Gastrocnemius medialis (tissue), 4 donors: Measurements from ENCODE around the gene TOR2A. TPM values are rescaled to one million over a fixed set of nuclear protein-coding genes. Genes with fewer than 3 reads are reported as not detected.

ENCODE experiments used
- ATAC-seq, 2 donors: fragments of 150-250 bp; one replicate each; pipeline ENCODE4 v1.9.1; 2016
- DNase-seq, 2 donors: peaks; one replicate each; pipeline ENCODE4 v3.0.0-alpha.2; 2019
- H3K27ac ChIP-seq, 4 donors: fragments of 200-600 bp; sonication (generic); 1 replicate in 1 of 4; 2 replicates in 3 of 4; pipeline ENCODE4 v1.5.1; 2016 to 2018; ENCODE audit warnings: mild to moderate bottlenecking in 2 of 4, moderate library complexity in 1 of 4
- H3K27me3 ChIP-seq, 3 donors: fragments of 200-600 bp; sonication (generic) in 2 of 3; 1 replicate in 1 of 3; 2 replicates in 2 of 3; pipeline versions ENCODE4 v1.5.1 to v1.6.0; 2016 to 2019; ENCODE audit warnings: mild to moderate bottlenecking in 1 of 3, moderate library complexity in 1 of 3
- H3K36me3 ChIP-seq, 2 donors: fragments of 200-600 bp; sonication (generic) in 1 of 2; one replicate each; pipeline ENCODE4 v1.5.1; 2017 to 2018
- H3K4me1 ChIP-seq, 2 donors: fragments of 200-600 bp; sonication (generic) in 1 of 2; one replicate each; pipeline ENCODE4 v1.5.1; 2016 to 2017; ENCODE audit warnings: mild to moderate bottlenecking in 2 of 2
- H3K4me3 ChIP-seq, 4 donors: fragments of 200-600 bp; sonication (generic) in 3 of 4; 1 replicate in 1 of 4; 2 replicates in 3 of 4; pipeline ENCODE4 v1.5.1; 2016 to 2019; ENCODE audit warnings: mild to moderate bottlenecking in 2 of 4
- H3K9me3 ChIP-seq, 3 donors: fragments of 200-600 bp; sonication (generic) in 2 of 3; 1 replicate in 1 of 3; 2 replicates in 2 of 3; pipeline ENCODE4 v1.5.1; 2016 to 2019
- CTCF ChIP-seq, 5 experiments: fragments of 450-650 bp in 3 of 5; fragments of 200-600 bp in 2 of 5; sonication (generic) in 2 of 5; IDR thresholded peaks in 4 of 5; conservative IDR thresholded peaks in 1 of 5; 1 replicate in 4 of 5; 2 replicates in 1 of 5; pipeline ENCODE4 v1.5.1; 2016 to 2019; ENCODE audit warnings: antibody characterized with exemption in 5 of 5, mild to moderate bottlenecking in 3 of 5, moderate library complexity in 3 of 5
- POLR2A ChIP-seq, 2 donors: fragments of 450-650 bp; IDR thresholded peaks; one replicate each; pipeline ENCODE4 v1.6.1; 2017; ENCODE audit warnings: antibody characterized with exemption in 2 of 2, mild to moderate bottlenecking in 2 of 2, moderate library complexity in 2 of 2
- in situ Hi-C, 4 donors: fragments of 200-750 bp; cut with MboI; loops; one replicate each; pipeline versions ENCODE4 v1.15.0 to v1.8.0; 2017; ENCODE audit warnings: low sequenced_read_pairs in 4 of 4
- intact Hi-C: fragments of 100-400 bp; cut with DNase I; formaldehyde crosslinking; loops from one replicate; pipeline ENCODE4 v1.15.1; 2023; ENCODE audit warnings: low total_unique reads
- total RNA-seq, 4 donors: library from RNA; depleted of rRNA; stranded (reverse); fragments of >200 nt; gene quantifications; one replicate each; pipeline versions ENCODE4 v1.1.0 to v1.2.3, GENCODE V29; 2016

The TOR2A gene
- total RNA-seq, 4 donors from 2014 or later, result 3.2 to 10.6 (median 9.6) TPM

GRCh38 chr9:127711226-127711701 is 23.8 kb downstream of the TOR2A start:
- H3K4me3 ChIP-seq, result no peak overlapping the region
- peaks cover 11% of the 10 kb centered on the region in 2 donors for H3K4me1 ChIP-seq
- H3K27ac ChIP-seq, result no peak overlapping the region
- intact Hi-C loops (loop anchor here (5.0 kb wide), 1 partner anchor 99 kb away; the partner anchor contains the start of gene STXBP1), in situ Hi-C loops (no loop called here)
- TF ChIP-seq CTCF (IDR thresholded peaks at IDR 0.05 in 4 of 5, conservative IDR thresholded peaks at IDR 0.05 in 1 of 5), result no peak
- TF ChIP-seq POLR2A (IDR thresholded peaks at IDR 0.05), result no peak
- ATAC-seq (no peak), DNase-seq (no peak)
- H3K36me3 ChIP-seq, result no peaks in the 10 kb centered on the region
- no peaks in the 10 kb centered on the region for H3K9me3 ChIP-seq
- H3K27me3 ChIP-seq, result no peaks in the 10 kb centered on the region

GRCh38 chr9:127710204-127710783 is 24.8 kb downstream of the TOR2A start:
- Histone ChIP-seq H3K27ac (no peak overlapping the region), H3K36me3 (no peaks in the 10 kb centered on the region), H3K4me3 (no peak overlapping the region), H3K9me3 (no peaks in the 10 kb centered on the region), H3K27me3 (no peaks in the 10 kb centered on the region), H3K4me1 (peaks cover 8 to 9% of the 10 kb centered on the region in 2 donors)
- in situ Hi-C loops, result no loop called here
- DNase-seq (no peak), ATAC-seq (no peak)
- intact Hi-C loops, result loop anchor here (5.0 kb wide), 1 partner anchor 98 kb away; the partner anchor contains the start of gene STXBP1
- TF ChIP-seq CTCF (IDR thresholded peaks at IDR 0.05 in 4 of 5, conservative IDR thresholded peaks at IDR 0.05 in 1 of 5), result no peak
- no peak for TF ChIP-seq POLR2A (IDR thresholded peaks at IDR 0.05)

- ATAC-seq (no peak), DNase-seq (no peak)
- Histone ChIP-seq H3K36me3 (no peaks in the 10 kb centered on the region), H3K27me3 (no peaks in the 10 kb centered on the region), H3K27ac (no peak overlapping the region), H3K4me3 (no peak overlapping the region), H3K4me1 (peaks cover 0 to 3% of the 10 kb centered on the region in 2 donors), H3K9me3 (no peaks in the 10 kb centered on the region)
- intact Hi-C loops, result no loop called here
- TF ChIP-seq POLR2A (IDR thresholded peaks at IDR 0.05) (no peak), CTCF (IDR thresholded peaks at IDR 0.05 in 4 of 5, conservative IDR thresholded peaks at IDR 0.05 in 1 of 5) (no peak)
- in situ Hi-C loops, result no loop called here
Measured at GRCh38 chr9:127708952-127709587, 26.0 kb downstream of the TOR2A start.

DNA sequence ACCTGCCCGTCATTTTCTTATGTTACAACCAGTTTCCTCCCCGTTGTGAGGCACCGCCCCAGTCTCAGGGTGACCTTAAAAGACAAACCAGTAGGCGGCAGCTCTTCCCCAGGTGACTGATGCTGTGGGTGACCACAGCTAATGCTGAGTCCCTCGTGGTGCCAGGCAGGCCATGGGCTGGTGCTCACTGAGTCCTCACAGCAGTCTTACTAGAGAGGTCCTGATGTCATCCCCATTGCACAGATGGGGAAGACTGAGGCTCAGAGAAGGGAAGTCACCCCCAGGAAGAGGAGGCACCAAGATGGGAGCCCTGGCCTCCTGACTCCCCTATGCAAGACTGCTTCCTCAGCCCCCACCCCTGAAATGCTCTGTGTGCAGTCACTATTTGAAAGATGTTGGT is 27.3 kb downstream of the TOR2A start:
- Histone ChIP-seq H3K36me3 (no peaks in the 10 kb centered on the region), H3K27ac (no peak overlapping the region), H3K27me3 (no peaks in the 10 kb centered on the region), H3K4me1 (no peaks in the 10 kb centered on the region), H3K9me3 (no peaks in the 10 kb centered on the region), H3K4me3 (no peak overlapping the region)
- in situ Hi-C loops (no loop called here), intact Hi-C loops (no loop called here)
- no peak for TF ChIP-seq CTCF (IDR thresholded peaks at IDR 0.05 in 4 of 5, conservative IDR thresholded peaks at IDR 0.05 in 1 of 5)
- no peak for TF ChIP-seq POLR2A (IDR thresholded peaks at IDR 0.05)
- ATAC-seq (no peak), DNase-seq (no peak)
